CD14-positive monocyte (primary cell): ENCODE data around the gene CD300C. TPM values are rescaled to one million over a fixed set of nuclear protein-coding genes. Genes with fewer than 3 reads are reported as not detected.

Experiments used
- DNase-seq, 3 donors: peaks; one replicate each; pipeline ENCODE4 v3.0.0-alpha.2; 2011 to 2022
- H2AFZ ChIP-seq: 2 replicates; pipeline ENCODE4 v1.6.0; 2012; ENCODE audit warnings: mild to moderate bottlenecking, low read depth, low read length, inconsistent platforms; ENCODE audit not compliant: insufficient read depth, poor library complexity, severe bottlenecking
- H3K27ac ChIP-seq, 2 donors: 1 replicate in 1 of 2; 2 replicates in 1 of 2; pipeline ENCODE4 v1.5.1; 2012 to 2013; ENCODE audit warnings: low read length in 2 of 2, control low read depth in 1 of 2, inconsistent platforms in 1 of 2, low read depth in 1 of 2, mild to moderate bottlenecking in 1 of 2
- H3K27me3 ChIP-seq, 2 donors: one replicate each; pipeline versions ENCODE4 v1.6.0 to v1.6.1; 2011 to 2013; ENCODE audit warnings: low read length in 2 of 2; ENCODE audit not compliant: control insufficient read depth in 2 of 2, insufficient read depth in 2 of 2
- H3K36me3 ChIP-seq, 2 donors: replicated peaks in 1 of 2; 1 replicate in 1 of 2; 2 replicates in 1 of 2; pipeline versions ENCODE4 v1.5.1 to v1.6.1; 2012 to 2013; ENCODE audit warnings: low read length in 2 of 2, control low read depth in 1 of 2, inconsistent platforms in 1 of 2, mild to moderate bottlenecking in 1 of 2; ENCODE audit not compliant: insufficient read depth in 2 of 2, control insufficient read depth in 1 of 2
- H3K4me1 ChIP-seq, 2 donors: 1 replicate in 1 of 2; 2 replicates in 1 of 2; pipeline versions ENCODE4 v1.5.1 to v1.6.1; 2012 to 2013; ENCODE audit warnings: low read length in 2 of 2, control low read depth in 1 of 2, inconsistent platforms in 1 of 2, mild to moderate bottlenecking in 1 of 2, moderate library complexity in 1 of 2; ENCODE audit not compliant: insufficient read depth in 2 of 2, control insufficient read depth in 1 of 2
- H3K4me2 ChIP-seq: replicated peaks from 2 replicates; pipeline ENCODE3; 2012; ENCODE audit warnings: low read length, moderate library complexity, mild to moderate bottlenecking; ENCODE audit not compliant: poor library complexity, severe bottlenecking; ENCODE audit errors: extremely low read depth
- H3K4me3 ChIP-seq, 3 experiments: fragments of 200-600 bp in 1 of 3; sonication (generic) in 1 of 3; replicated peaks in 1 of 3; 1 replicate in 2 of 3; 2 replicates in 1 of 3; pipeline ENCODE4 v1.5.1; 2011 to 2013; ENCODE audit warnings: low read length in 3 of 3, mild to moderate bottlenecking in 3 of 3, control low read depth in 2 of 3, low read depth in 2 of 3, inconsistent platforms in 1 of 3, moderate library complexity in 1 of 3
- H3K79me2 ChIP-seq: 2 replicates; pipeline ENCODE4 v1.6.0; 2012; ENCODE audit warnings: mild to moderate bottlenecking, control low read depth, inconsistent platforms, low read length, moderate library complexity; ENCODE audit not compliant: insufficient read depth
- H3K9ac ChIP-seq: 2 replicates; pipeline ENCODE4 v1.6.0; 2017; ENCODE audit warnings: low read length, mild to moderate bottlenecking; ENCODE audit not compliant: insufficient read depth, poor library complexity, severe bottlenecking
- H3K9me3 ChIP-seq, 2 donors: replicated peaks in 1 of 2; 1 replicate in 1 of 2; 2 replicates in 1 of 2; pipeline versions ENCODE4 v1.5.1 to v1.6.1; 2012 to 2013; ENCODE audit warnings: low read length in 2 of 2, control low read depth in 1 of 2; ENCODE audit not compliant: control insufficient read depth in 1 of 2, insufficient read depth in 1 of 2
- H4K20me1 ChIP-seq: 2 replicates; pipeline ENCODE4 v1.6.0; 2012; ENCODE audit warnings: mild to moderate bottlenecking, low read length, control low read depth, moderate library complexity; ENCODE audit not compliant: insufficient read depth
- H3K27ac Mint-ChIP-seq, 7 donors: one replicate each; pipeline ENCODE4 v1.8.0; 2020; ENCODE audit warnings: mild to moderate bottlenecking in 7 of 7, mixed read lengths in 7 of 7, moderate library complexity in 6 of 7, inconsistent platforms in 2 of 7
- H3K27me3 Mint-ChIP-seq, 3 donors: one replicate each; pipeline ENCODE4 v1.8.0; 2021 to 2022; ENCODE audit warnings: low read depth in 3 of 3, mild to moderate bottlenecking in 3 of 3, mixed read lengths in 3 of 3, moderate library complexity in 3 of 3, inconsistent platforms in 1 of 3
- H3K36me3 Mint-ChIP-seq, 2 donors: one replicate each; pipeline ENCODE4 v1.8.0; 2020; ENCODE audit warnings: mixed read lengths in 2 of 2, inconsistent platforms in 1 of 2, mild to moderate bottlenecking in 1 of 2
- H3K4me1 Mint-ChIP-seq: one replicate; pipeline ENCODE4 v1.8.0; 2020; ENCODE audit warnings: mild to moderate bottlenecking, mixed read lengths
- H3K4me3 Mint-ChIP-seq, 2 donors: one replicate each; pipeline ENCODE4 v1.8.0; 2020; ENCODE audit warnings: mild to moderate bottlenecking in 2 of 2, mixed read lengths in 2 of 2, moderate library complexity in 1 of 2
- H3K9me3 Mint-ChIP-seq, 7 donors: one replicate each; pipeline ENCODE4 v1.8.0; 2020 to 2022; ENCODE audit warnings: mixed read lengths in 7 of 7, mild to moderate bottlenecking in 6 of 7, moderate library complexity in 6 of 7, inconsistent platforms in 2 of 7
- WGBS: methylation state at CpG from one replicate; pipeline ENCODE4 v1.1.5; 2013; ENCODE audit warnings: missing lambda C conversion rate; ENCODE audit not compliant: insufficient coverage; 5-methylcytosine and 5-hydroxymethylcytosine counted together
- intact Hi-C, 2 donors: fragments of 100-400 bp; cut with micrococcal nuclease; formaldehyde crosslinking; loops; one replicate each; pipeline versions ENCODE4 v1.15.0 to v1.15.1; 2023
- polyA plus RNA-seq, 3 donors: library from polyadenylated mRNA; depleted of rRNA in 1 of 3; unstranded in 2 of 3; stranded (reverse) in 1 of 3; fragments of 300-500 nt in 2 of 3; fragments of >200 nt in 1 of 3; fragmentation: Illumina TruSeq in 2 of 3; gene quantifications; 1 replicate in 2 of 3; 2 replicates in 1 of 3; pipeline ENCODE4 v1.2.3, GENCODE V29; 2012 to 2021
- TF ChIP-seq, protein P1 (sequence below): fragments of 200-600 bp; IDR thresholded peaks from one replicate; pipeline ENCODE4 v1.8.0; 2022; ENCODE audit warnings: antibody characterized with exemption, mild to moderate bottlenecking

CD300C gene
- polyA plus RNA-seq, 3 donors = 68.3 to 141 (median 93.1) TPM

DNA sequence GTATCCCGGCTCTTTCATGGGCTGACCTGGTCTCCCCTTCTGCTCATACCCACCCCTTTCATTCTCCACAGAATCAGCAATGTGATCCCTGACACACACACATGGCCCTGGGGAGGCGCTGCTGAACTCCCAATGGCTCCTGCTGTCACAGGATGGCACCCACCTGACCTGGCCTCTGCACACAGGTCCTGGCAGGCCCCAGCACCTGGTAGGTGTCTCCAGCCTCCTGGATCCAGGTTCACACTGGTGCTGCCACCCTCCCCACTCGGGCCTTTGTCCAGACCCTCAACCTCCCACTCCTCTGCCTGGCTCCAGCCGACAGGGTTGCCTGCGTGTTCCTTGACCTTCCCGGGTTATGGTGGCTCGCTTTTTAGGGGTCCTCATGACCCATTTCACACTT lies 1.3 kb upstream of the CD300C start:
- peaks cover 34% of the 10 kb centered on the region in 2 donors for H3K36me3 Mint-ChIP-seq
- intact Hi-C loops = no loop called here
- Histone ChIP-seq H3K4me3 (no peak overlapping the region), H4K20me1 (peaks cover 29% of the 10 kb centered on the region), H3K27ac (peak overlapping the region in 1 of 2 donors; percentile 98), H3K79me2 (peaks cover 32% of the 10 kb centered on the region), H3K9me3 (no peaks in the 10 kb centered on the region), H3K27me3 (no peaks in the 10 kb centered on the region), H3K4me1 (peaks cover 67 to 79% of the 10 kb centered on the region in 2 donors), H3K36me3 (peaks cover 19 to 23% of the 10 kb centered on the region in 2 donors), H3K4me2 (no peak overlapping the region), H2AFZ (no peak overlapping the region), H3K9ac (no peak overlapping the region)
- WGBS = 87% methylated on average over 6 of the region's 7 CpGs
- peaks cover 0 to 2% (median 0%) of the 10 kb centered on the region in 7 donors for H3K9me3 Mint-ChIP-seq
- H3K4me3 Mint-ChIP-seq = peak overlapping the region; percentile 16
- peaks cover 0 to 3% (median 0%) of the 10 kb centered on the region in 3 donors for H3K27me3 Mint-ChIP-seq
- H3K4me1 Mint-ChIP-seq = peaks cover 66% of the 10 kb centered on the region
- TF ChIP-seq, protein P1, sequence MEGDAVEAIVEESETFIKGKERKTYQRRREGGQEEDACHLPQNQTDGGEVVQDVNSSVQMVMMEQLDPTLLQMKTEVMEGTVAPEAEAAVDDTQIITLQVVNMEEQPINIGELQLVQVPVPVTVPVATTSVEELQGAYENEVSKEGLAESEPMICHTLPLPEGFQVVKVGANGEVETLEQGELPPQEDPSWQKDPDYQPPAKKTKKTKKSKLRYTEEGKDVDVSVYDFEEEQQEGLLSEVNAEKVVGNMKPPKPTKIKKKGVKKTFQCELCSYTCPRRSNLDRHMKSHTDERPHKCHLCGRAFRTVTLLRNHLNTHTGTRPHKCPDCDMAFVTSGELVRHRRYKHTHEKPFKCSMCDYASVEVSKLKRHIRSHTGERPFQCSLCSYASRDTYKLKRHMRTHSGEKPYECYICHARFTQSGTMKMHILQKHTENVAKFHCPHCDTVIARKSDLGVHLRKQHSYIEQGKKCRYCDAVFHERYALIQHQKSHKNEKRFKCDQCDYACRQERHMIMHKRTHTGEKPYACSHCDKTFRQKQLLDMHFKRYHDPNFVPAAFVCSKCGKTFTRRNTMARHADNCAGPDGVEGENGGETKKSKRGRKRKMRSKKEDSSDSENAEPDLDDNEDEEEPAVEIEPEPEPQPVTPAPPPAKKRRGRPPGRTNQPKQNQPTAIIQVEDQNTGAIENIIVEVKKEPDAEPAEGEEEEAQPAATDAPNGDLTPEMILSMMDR = no peak
- H3K27ac Mint-ChIP-seq = peak overlapping the region; percentile 90 to 98 (median 94)
- no peak for DNase-seq

DNA sequence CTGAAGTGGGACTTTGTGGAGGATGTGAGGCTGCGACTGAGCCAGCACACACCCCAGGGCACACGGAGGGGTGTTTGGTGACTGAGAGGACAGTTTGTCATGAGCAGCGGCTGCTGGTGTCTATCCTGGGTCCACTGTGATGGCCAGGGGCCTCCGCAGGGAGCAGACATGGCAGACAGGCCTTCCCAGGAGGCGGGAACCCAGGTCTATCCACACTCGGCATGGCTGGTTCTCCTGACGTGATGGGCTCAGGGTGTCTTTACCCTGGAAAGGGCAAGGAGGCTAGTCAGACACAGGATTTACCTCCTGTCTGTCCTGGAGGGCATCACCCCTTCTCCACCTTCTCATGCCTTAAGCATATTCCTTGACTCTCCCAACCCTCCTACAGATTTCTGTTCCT lies 671 bp upstream of the CD300C start:
- peak overlapping the region; percentile 96 for H3K9ac ChIP-seq
- H3K9me3 ChIP-seq = no peaks in the 10 kb centered on the region
- H3K27ac ChIP-seq = peak overlapping the region; percentile 93 to 98
- H3K4me1 Mint-ChIP-seq = peaks cover 66% of the 10 kb centered on the region
- H3K4me1 ChIP-seq = peaks cover 62 to 73% of the 10 kb centered on the region in 2 donors
- no peak for DNase-seq
- H2AFZ ChIP-seq = peak overlapping the region; percentile 38
- H3K9me3 Mint-ChIP-seq = peaks cover 0 to 2% (median 0%) of the 10 kb centered on the region in 7 donors
- H3K27me3 Mint-ChIP-seq = peaks cover 0 to 3% (median 0%) of the 10 kb centered on the region in 3 donors
- TF ChIP-seq, protein P1 = no peak
- no peaks in the 10 kb centered on the region for H3K27me3 ChIP-seq
- H3K4me2 ChIP-seq = no peak overlapping the region
- intact Hi-C loops = no loop called here
- H3K27ac Mint-ChIP-seq = peak overlapping the region; percentile 90 to 98 (median 95)
- H3K36me3 ChIP-seq = peaks cover 26 to 30% of the 10 kb centered on the region in 2 donors
- WGBS = 95% methylated on average over 7 of the region's 7 CpGs
- H4K20me1 ChIP-seq = peaks cover 36% of the 10 kb centered on the region
- peak overlapping the region in 1 of 2 donors; percentile 22 for H3K4me3 Mint-ChIP-seq
- H3K79me2 ChIP-seq = peaks cover 38% of the 10 kb centered on the region
- H3K36me3 Mint-ChIP-seq = peaks cover 41% of the 10 kb centered on the region in 2 donors
- H3K4me3 ChIP-seq = peak overlapping the region in 1 of 3 experiments; percentile 89
